ENCODE results near the gene DMWD. TPM values are rescaled to one million over a fixed set of nuclear protein-coding genes. Genes with fewer than 3 reads are reported as not detected.

Gene DMWD
- polyA plus RNA-seq, 1 donor (not counting 4 experiments of a cell fraction or from before 2014, with no cell fraction given) = 10.1 TPM

DNA sequence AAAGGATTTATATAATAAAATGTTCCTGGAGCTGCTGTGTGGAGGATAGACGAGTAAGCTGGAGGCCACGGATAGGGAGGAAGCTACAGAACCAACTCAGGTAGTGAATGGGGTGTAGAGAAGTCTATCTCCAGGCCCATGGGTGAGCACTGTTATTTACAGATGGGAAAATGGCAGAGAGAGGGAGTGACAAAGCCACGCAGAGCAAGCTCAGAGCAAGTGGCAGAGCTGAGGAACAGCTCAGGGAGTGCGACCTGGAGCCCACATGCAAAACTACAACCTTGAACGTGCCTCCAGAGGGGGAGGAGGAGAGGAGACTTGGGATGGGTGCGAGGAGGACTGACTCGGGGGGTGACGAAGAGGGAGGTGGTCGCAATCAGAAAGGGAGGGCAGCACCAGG lies 35.9 kb upstream of the DMWD start:
- Histone ChIP-seq H3K36me3 (ENCODE audit: control insufficient read depth in 2 of 2, extremely low read depth in 1 of 2, insufficient read depth in 2 of 2, low read length in 2 of 2) (peaks cover 41 to 61% of the 10 kb centered on the region in 2 experiments), H2AFZ (ENCODE audit: control insufficient read depth, low read length) (no peak overlapping the region), H4K20me1 (ENCODE audit: control insufficient read depth, extremely low read depth, insufficient read depth, low read length) (no peaks in the 10 kb centered on the region), H3K9me3 (ENCODE audit: control insufficient read depth, low read depth, low read length) (no peaks in the 10 kb centered on the region), H3K27ac (ENCODE audit: control insufficient read depth, insufficient read depth, low read length) (no peak overlapping the region), H3K4me2 (ENCODE audit: control insufficient read depth, extremely low read depth, insufficient read depth, low read depth, low read length) (no peak overlapping the region), H3K27me3 (ENCODE audit: control insufficient read depth, extremely low read depth, insufficient read depth, low read length) (no peaks in the 10 kb centered on the region), H3K4me1 (ENCODE audit: control insufficient read depth, extremely low read depth, insufficient read depth, low read length) (peaks cover 9% of the 10 kb centered on the region), H3K9ac (ENCODE audit: control insufficient read depth, extremely low read depth, insufficient read depth, low read length) (no peak overlapping the region), H3K9me1 (ENCODE audit: control insufficient read depth, extremely low read depth, insufficient read depth, low read length) (no peaks in the 10 kb centered on the region), H3K79me2 (ENCODE audit: control insufficient read depth, insufficient read depth, low read length) (no peaks in the 10 kb centered on the region), H3K4me3 (ENCODE audit: control insufficient read depth in 2 of 3, extremely low read depth in 1 of 3, insufficient read depth in 2 of 3, low read depth in 1 of 3, low read length in 3 of 3) (no peak overlapping the region)
- FAIRE-seq (no peak), DNase-seq (ENCODE audit: low read depth, low spot score) (no peak)
- dilution Hi-C loops (cut with MboI; ENCODE audit: extremely low pct_ligation_motif_present, low sequenced_read_pairs) = no loop called here
- no peak for TF ChIP-seq EZH2 (IDR thresholded peaks at IDR 0.05; ENCODE audit: low read length)
- TF ChIP-seq, protein P1, sequence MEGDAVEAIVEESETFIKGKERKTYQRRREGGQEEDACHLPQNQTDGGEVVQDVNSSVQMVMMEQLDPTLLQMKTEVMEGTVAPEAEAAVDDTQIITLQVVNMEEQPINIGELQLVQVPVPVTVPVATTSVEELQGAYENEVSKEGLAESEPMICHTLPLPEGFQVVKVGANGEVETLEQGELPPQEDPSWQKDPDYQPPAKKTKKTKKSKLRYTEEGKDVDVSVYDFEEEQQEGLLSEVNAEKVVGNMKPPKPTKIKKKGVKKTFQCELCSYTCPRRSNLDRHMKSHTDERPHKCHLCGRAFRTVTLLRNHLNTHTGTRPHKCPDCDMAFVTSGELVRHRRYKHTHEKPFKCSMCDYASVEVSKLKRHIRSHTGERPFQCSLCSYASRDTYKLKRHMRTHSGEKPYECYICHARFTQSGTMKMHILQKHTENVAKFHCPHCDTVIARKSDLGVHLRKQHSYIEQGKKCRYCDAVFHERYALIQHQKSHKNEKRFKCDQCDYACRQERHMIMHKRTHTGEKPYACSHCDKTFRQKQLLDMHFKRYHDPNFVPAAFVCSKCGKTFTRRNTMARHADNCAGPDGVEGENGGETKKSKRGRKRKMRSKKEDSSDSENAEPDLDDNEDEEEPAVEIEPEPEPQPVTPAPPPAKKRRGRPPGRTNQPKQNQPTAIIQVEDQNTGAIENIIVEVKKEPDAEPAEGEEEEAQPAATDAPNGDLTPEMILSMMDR (optimal IDR thresholded peaks at IDR 0.05 in 1 of 3, IDR thresholded peaks at IDR 0.05 in 1 of 3, conservative IDR thresholded peaks at IDR 0.05 in 1 of 3; ENCODE audit: extremely low read depth in 1 of 3, insufficient read depth in 2 of 3, low read length in 3 of 3) = no peak

DNA sequence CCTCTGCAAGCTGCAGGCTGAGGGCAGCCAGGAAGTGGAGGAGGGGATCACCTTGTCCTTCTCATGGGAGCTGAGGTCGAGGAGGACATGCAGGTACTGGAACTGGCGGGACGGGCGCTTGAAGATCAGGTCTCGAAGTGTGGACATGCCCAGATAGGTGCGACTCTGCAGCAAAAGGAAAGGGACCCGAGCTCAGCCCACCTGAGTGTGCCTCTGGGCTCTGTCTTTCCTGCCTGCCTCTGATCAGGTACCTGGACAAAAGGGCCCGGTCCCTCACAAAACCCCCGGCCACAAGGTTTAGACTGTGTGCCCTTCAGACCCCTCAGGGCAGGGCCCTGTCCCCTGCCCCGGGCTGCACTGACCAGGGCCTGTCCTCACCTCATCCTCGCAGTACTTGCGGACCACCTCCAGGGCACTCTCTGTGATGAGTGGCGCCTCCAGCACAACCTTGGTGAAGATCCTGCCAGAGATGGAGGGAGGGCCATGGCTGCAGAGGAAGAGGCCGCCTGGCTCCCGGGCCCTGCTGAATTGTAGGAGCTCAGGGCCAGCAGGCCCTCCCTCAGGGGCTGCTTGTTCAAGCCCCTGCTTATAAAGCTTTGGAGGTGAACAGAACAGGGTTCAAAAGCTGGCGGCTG lies 34.9 kb upstream of the DMWD start:
- dilution Hi-C loops (cut with MboI; ENCODE audit: extremely low pct_ligation_motif_present, low sequenced_read_pairs) = no loop called here
- H3K36me3 ChIP-seq (ENCODE audit: control insufficient read depth in 2 of 2, extremely low read depth in 1 of 2, insufficient read depth in 2 of 2, low read length in 2 of 2) = peaks cover 43 to 65% of the 10 kb centered on the region in 2 experiments
- peaks cover 11% of the 10 kb centered on the region for H3K4me1 ChIP-seq (ENCODE audit: control insufficient read depth, extremely low read depth, insufficient read depth, low read length)
- DNase-seq (ENCODE audit: low read depth, low spot score) (no peak), FAIRE-seq (no peak)
- no peak overlapping the region for H3K4me2 ChIP-seq (ENCODE audit: control insufficient read depth, extremely low read depth, insufficient read depth, low read depth, low read length)
- H3K9me3 ChIP-seq (ENCODE audit: control insufficient read depth, low read depth, low read length) = no peaks in the 10 kb centered on the region
- no peaks in the 10 kb centered on the region for H3K27me3 ChIP-seq (ENCODE audit: control insufficient read depth, extremely low read depth, insufficient read depth, low read length)
- no peak overlapping the region for H3K4me3 ChIP-seq (ENCODE audit: control insufficient read depth in 2 of 3, extremely low read depth in 1 of 3, insufficient read depth in 2 of 3, low read depth in 1 of 3, low read length in 3 of 3)
- no peak overlapping the region for H2AFZ ChIP-seq (ENCODE audit: control insufficient read depth, low read length)
- no peak for TF ChIP-seq EZH2 (IDR thresholded peaks at IDR 0.05; ENCODE audit: low read length)
- TF ChIP-seq, protein P1 (optimal IDR thresholded peaks at IDR 0.05 in 1 of 3, IDR thresholded peaks at IDR 0.05 in 1 of 3, conservative IDR thresholded peaks at IDR 0.05 in 1 of 3; ENCODE audit: extremely low read depth in 1 of 3, insufficient read depth in 2 of 3, low read length in 3 of 3) = no peak
- H3K9ac ChIP-seq (ENCODE audit: control insufficient read depth, extremely low read depth, insufficient read depth, low read length) = no peak overlapping the region
- no peak overlapping the region for H3K27ac ChIP-seq (ENCODE audit: control insufficient read depth, insufficient read depth, low read length)
- peaks cover 3% of the 10 kb centered on the region for H3K9me1 ChIP-seq (ENCODE audit: control insufficient read depth, extremely low read depth, insufficient read depth, low read length)
- H4K20me1 ChIP-seq (ENCODE audit: control insufficient read depth, extremely low read depth, insufficient read depth, low read length) = no peaks in the 10 kb centered on the region
- H3K79me2 ChIP-seq (ENCODE audit: control insufficient read depth, insufficient read depth, low read length) = no peaks in the 10 kb centered on the region
